PC-3 (cell line): ENCODE results near the gene BMAL2.

ENCODE experiments used
- CTCF ChIP-seq: fragments of 300-600 bp; sonication (generic); conservative IDR thresholded peaks from 2 replicates; pipeline ENCODE4 v1.5.1; 2017; ENCODE audit warnings: antibody characterized with exemption, low read depth, mild to moderate bottlenecking, low read length
- EZH2 ChIP-seq: fragments of 300-600 bp; sonication (generic); IDR thresholded peaks from one replicate; pipeline ENCODE4 v1.6.1; 2017; ENCODE audit warnings: antibody characterized with exemption, mild to moderate bottlenecking, low read length; ENCODE audit not compliant: unreplicated experiment
- EZH2phosphoT487 ChIP-seq: fragments of 300-600 bp; sonication (generic); IDR thresholded peaks from 2 replicates; pipeline ENCODE4 v1.6.1; 2018; ENCODE audit warnings: mild to moderate bottlenecking, antibody characterized with exemption, low read length, borderline replicate concordance

GRCh38 chr12:27285403-27285802 lies 47.2 kb upstream of the BMAL2 start:
- no peak for TF ChIP-seq CTCF
- no peak for TF ChIP-seq EZH2
- no peak for TF ChIP-seq EZH2phosphoT487
